HFFc6 (cell line): ENCODE data around the gene CDH20. TPM values are rescaled to one million over a fixed set of nuclear protein-coding genes. Genes with fewer than 3 reads are reported as not detected.

ENCODE experiments used
- DNase-seq: peaks from one replicate; pipeline ENCODE4 v3.0.0-alpha.2; 2018
- H3K27ac Mint-ChIP-seq: 2 replicates; pipeline ENCODE4 v1.8.0; 2020; ENCODE audit warnings: mild to moderate bottlenecking, mixed read lengths
- H3K27me3 Mint-ChIP-seq: 2 replicates; pipeline ENCODE4 v1.8.0; 2021; ENCODE audit warnings: mild to moderate bottlenecking, moderate library complexity, mixed read lengths; ENCODE audit not compliant: insufficient read depth
- H3K36me3 Mint-ChIP-seq: 2 replicates; pipeline ENCODE4 v1.8.0; 2021; ENCODE audit warnings: low read depth, mixed read lengths
- H3K4me1 Mint-ChIP-seq: 2 replicates; pipeline ENCODE4 v1.8.0; 2020; ENCODE audit warnings: low read depth, mixed read lengths
- H3K4me3 Mint-ChIP-seq: 2 replicates; pipeline ENCODE4 v1.8.0; 2020; ENCODE audit warnings: mild to moderate bottlenecking, moderate library complexity, mixed read lengths
- H3K9me3 Mint-ChIP-seq: 2 replicates; pipeline ENCODE4 v1.8.0; 2020; ENCODE audit warnings: mild to moderate bottlenecking, mixed read lengths
- total RNA-seq, 6 experiments: library from RNA; stranded (reverse); fragmentation: NEBNext Ultra II Directional; extraction: Animal tissue kit (Norgen Biotek cat#: 25700); gene quantifications; 2 replicates in 1 of 6; 3 replicates in 5 of 6; pipeline ENCODE4 v1.2.3, GENCODE V29; 2021
- TF ChIP-seq, protein P1 (sequence below): fragments of 200-600 bp; sonication (generic); IDR thresholded peaks from 2 replicates; pipeline ENCODE4 v1.5.0; 2021; ENCODE audit warnings: antibody characterized with exemption, mild to moderate bottlenecking

The CDH20 gene
- total RNA-seq, 6 experiments from 2014 or later: not detected

DNA sequence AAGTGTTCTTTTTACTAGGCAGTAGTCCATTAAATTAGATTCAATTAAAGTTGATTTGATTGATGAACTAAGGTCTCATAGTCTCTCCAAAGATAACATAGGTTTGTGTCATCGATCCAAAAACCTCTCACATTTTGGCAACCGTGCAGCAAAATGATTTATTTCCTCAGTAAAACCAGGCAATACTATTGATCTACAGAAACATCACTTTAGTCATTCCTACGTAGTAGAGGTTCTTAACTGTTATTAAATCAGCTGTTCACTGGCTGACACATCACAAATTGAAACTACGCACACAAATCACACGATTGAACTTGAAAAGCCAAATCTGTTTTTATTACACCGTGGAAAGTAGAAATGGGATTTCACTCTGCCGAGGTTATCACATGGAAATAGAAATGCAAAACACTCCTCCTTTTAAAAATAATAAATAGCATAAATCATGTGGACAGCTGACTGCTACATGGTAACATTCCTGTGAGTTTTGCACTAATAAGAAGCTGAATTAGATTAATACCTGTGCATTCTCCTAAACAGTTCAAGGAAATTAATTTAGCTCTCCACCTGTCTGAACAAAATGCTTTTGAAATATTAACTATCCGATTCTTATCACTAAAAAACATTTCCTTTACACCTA, 262.5 kb downstream of the CDH20 start:
- Mint-ChIP-seq H3K36me3 (peaks cover 53% of the 10 kb centered on the region), H3K27ac (no peak overlapping the region), H3K4me3 (no peak overlapping the region), H3K9me3 (no peaks in the 10 kb centered on the region), H3K27me3 (no peaks in the 10 kb centered on the region; the same call in 1 of the 2 replicates), H3K4me1 (peaks cover 47% of the 10 kb centered on the region)
- TF ChIP-seq, protein P1, sequence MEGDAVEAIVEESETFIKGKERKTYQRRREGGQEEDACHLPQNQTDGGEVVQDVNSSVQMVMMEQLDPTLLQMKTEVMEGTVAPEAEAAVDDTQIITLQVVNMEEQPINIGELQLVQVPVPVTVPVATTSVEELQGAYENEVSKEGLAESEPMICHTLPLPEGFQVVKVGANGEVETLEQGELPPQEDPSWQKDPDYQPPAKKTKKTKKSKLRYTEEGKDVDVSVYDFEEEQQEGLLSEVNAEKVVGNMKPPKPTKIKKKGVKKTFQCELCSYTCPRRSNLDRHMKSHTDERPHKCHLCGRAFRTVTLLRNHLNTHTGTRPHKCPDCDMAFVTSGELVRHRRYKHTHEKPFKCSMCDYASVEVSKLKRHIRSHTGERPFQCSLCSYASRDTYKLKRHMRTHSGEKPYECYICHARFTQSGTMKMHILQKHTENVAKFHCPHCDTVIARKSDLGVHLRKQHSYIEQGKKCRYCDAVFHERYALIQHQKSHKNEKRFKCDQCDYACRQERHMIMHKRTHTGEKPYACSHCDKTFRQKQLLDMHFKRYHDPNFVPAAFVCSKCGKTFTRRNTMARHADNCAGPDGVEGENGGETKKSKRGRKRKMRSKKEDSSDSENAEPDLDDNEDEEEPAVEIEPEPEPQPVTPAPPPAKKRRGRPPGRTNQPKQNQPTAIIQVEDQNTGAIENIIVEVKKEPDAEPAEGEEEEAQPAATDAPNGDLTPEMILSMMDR: no peak
- no peak for DNase-seq

DNA sequence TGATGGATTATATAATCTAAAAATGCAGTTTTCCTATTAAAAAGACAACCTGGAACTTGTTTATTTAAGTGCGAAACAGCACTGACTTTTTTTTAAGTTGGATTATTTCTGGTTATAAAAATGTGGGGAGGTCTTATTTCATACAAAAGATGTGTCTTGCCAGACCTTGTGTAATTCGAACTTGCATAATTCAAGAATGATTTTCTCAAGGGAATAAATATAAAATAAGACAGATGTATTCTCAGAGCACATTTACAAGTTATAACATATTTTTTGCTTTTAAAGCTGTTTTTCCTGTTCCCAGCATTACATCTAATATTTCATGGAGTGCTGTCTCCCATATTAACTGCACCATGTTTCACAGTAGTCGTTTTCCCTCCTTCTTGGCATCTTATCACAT, 263.1 kb downstream of the CDH20 start:
- DNase-seq: no peak
- H3K27ac Mint-ChIP-seq: no peak overlapping the region
- no peaks in the 10 kb centered on the region; the same call in 1 of the 2 replicates for H3K27me3 Mint-ChIP-seq
- no peaks in the 10 kb centered on the region for H3K9me3 Mint-ChIP-seq
- no peak overlapping the region for H3K4me3 Mint-ChIP-seq
- H3K36me3 Mint-ChIP-seq: peaks cover 53% of the 10 kb centered on the region
- TF ChIP-seq, protein P1: no peak
- peaks cover 53% of the 10 kb centered on the region for H3K4me1 Mint-ChIP-seq

DNA sequence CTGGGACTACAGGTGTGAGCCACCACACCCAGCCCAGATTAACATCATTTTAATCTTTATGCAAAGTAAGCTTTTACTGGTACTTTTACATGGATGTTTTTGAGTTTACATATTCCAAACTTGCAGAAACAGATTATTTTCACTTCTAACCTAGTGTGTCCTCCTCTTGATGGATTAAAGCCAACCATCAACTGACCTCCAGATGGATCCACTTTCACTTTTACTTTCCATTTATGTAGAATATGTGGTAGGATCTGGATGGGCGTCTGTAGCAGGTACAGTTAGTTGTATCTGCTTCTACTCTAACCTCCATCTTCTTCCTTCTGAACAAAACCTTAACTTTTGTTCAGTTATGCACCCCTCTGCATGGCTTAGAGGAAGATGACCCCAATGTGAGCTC, 264.1 kb downstream of the CDH20 start:
- Mint-ChIP-seq H3K4me3 (no peak overlapping the region), H3K4me1 (peaks cover 63% of the 10 kb centered on the region), H3K27ac (no peak overlapping the region), H3K9me3 (no peaks in the 10 kb centered on the region), H3K36me3 (peaks cover 46% of the 10 kb centered on the region), H3K27me3 (no peaks in the 10 kb centered on the region; the same call in 1 of the 2 replicates)
- DNase-seq: no peak
- TF ChIP-seq, protein P1: no peak

DNA sequence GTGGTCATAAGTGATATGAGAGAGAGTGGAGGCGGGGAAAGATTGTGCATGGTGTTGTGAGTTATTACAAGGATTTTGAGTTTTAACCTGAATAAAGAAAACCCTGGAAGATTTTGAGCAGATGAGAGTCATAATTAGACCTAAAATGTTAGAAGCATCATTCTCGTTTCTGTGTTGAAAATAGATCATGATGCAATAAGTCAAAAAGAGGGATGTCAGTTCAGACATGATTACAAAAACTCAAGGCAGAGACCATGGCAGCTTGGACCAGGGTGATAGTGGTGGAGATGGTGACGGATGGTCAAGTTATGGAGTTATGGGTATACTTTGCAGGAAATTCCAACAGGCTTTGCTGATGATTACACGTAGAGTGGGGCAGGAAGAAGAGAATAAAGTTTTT, 267.2 kb downstream of the CDH20 start:
- Mint-ChIP-seq H3K27me3 (no peaks in the 10 kb centered on the region; the same call in 1 of the 2 replicates), H3K4me3 (no peak overlapping the region), H3K9me3 (no peaks in the 10 kb centered on the region), H3K4me1 (peaks cover 94% of the 10 kb centered on the region), H3K27ac (peak overlapping the region; percentile 32; the same call in 1 of the 2 replicates), H3K36me3 (peaks cover 65% of the 10 kb centered on the region)
- TF ChIP-seq, protein P1: no peak
- DNase-seq: no peak

DNA sequence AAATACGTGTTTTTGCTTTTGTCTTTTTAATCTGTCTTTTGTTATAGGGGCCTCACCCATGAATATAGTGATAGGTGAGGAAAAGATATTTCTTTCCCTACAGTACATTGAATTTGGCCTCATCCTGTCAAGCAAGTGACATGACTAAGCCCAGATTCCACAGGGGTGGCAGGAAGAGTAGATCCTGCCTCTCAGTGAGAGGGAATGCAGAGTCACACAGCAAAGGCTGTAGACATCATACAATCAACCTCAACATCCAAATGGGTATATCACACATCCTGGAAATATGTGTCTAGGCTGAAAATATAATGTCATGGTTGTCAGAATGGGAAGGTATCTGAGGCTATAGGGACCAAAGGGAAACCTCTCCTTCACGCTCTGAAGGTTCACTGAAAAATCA, 269.6 kb downstream of the CDH20 start:
- Mint-ChIP-seq H3K9me3 (no peaks in the 10 kb centered on the region), H3K36me3 (peaks cover 57% of the 10 kb centered on the region), H3K27ac (peak overlapping the region; percentile 94), H3K4me3 (peak overlapping the region; percentile 38), H3K4me1 (peaks cover 96% of the 10 kb centered on the region), H3K27me3 (no peaks in the 10 kb centered on the region; the same call in 1 of the 2 replicates)
- peak; percentile 52 for DNase-seq
- TF ChIP-seq, protein P1: no peak
